GM18505 (cell line): ENCODE measurements around the gene EIF2S3.
A peak's percentile ranks its signal among the peaks of the same experiment; 100 is the strongest.

ENCODE experiments used
- ATAC-seq: cut with Tn5 transposase; IDR thresholded peaks from one replicate; pipeline ENCODE4 v1.9.1; 2021; ENCODE audit not compliant: unreplicated experiment
- POLR2A ChIP-seq: IDR thresholded peaks from 4 replicates; pipeline ENCODE4 v1.6.1; 2011; ENCODE audit warnings: borderline replicate concordance; ENCODE audit not compliant: insufficient read depth, insufficient read length; ENCODE audit errors: extremely low read depth

EIF2S3 gene

DNA sequence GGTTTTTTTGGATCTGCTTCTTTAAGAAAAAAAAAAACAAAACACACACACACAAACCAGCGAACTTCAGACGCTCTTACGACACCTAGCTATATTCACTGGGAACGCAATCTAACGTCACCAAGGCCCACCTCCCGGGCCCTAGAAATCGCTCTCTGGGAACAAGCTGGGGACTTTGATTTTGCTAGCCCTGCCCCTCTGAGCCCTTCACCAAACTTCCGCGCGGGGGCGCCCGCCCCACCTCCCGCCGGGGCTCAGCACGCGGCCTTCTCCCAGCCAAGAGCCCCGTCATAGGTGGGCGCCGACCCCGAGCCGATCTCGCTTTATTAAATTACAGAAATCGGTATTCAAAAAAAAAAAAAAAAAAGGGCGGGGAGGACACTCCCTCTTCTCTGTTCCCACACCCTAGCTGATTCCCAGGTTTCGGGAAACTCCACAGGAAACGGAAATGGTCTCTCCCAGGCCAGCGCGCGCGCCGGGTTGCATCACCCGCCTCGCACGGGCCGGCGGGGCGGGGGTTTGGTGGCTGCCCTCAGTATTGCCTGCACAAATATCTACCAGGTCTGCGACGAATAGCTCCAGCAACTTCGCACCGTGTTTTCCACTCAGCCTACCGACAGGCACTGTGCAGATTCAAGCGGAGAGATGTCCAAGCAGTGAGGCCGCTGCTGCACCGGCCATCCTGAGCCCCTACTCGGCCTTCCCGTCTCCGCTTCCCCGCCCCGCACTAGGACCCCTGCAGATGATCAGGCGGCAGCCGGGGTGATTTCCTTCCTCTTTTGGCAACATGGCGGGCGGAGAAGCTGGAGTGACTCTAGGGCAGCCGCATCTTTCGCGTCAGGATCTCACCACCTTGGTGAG is at the start of gene EIF2S3:
EIF2S3 (plus strand) TSS at position 775 of the 861 bp plus-strand sequence; CDS start at position 788, 13 bp downstream.
- ATAC-seq, result peak; percentile 91
- peak; percentile 94 for TF ChIP-seq POLR2A

GRCh38 chrX:24005028-24005427 is 49.7 kb upstream of the EIF2S3 start:
- ATAC-seq, result no peak
- TF ChIP-seq POLR2A, result no peak

GRCh38 chrX:24005867-24006266 is 48.9 kb upstream of the EIF2S3 start:
- no peak for TF ChIP-seq POLR2A
- ATAC-seq, result no peak

GRCh38 chrX:24012266-24012665 is 42.5 kb upstream of the EIF2S3 start:
- TF ChIP-seq POLR2A, result no peak
- no peak for ATAC-seq

DNA sequence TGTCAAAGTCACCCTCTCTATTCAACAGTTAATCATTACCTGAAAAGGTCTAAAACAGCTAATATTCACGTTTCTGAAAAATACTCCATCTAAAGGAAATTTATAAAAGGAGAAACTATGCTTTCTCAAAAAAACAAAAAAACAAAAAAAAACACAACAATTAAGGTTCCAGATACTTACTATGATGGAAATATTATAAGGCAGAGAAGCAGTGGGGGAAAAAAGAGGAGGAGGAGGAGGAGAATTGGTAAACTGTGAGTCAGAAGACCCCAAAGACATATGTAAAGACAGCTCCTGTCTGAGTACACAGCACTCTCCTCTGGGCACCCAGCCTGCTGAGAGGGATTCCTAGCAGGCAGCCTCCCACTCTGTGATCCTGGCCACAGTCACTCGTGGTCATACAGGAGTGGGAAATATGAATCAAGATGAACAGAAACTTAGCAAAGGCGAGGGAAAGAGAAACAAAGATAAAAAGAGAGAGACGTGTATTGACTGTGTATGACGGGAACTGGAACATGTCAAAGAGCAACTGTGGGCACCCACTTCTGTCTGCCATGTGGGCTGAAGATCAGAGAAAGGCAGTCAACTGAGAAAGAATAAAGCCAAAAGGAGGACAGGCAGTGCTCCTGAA is 40.3 kb upstream of the EIF2S3 start:
- TF ChIP-seq POLR2A, result no peak
- ATAC-seq, result peak; percentile 73

DNA sequence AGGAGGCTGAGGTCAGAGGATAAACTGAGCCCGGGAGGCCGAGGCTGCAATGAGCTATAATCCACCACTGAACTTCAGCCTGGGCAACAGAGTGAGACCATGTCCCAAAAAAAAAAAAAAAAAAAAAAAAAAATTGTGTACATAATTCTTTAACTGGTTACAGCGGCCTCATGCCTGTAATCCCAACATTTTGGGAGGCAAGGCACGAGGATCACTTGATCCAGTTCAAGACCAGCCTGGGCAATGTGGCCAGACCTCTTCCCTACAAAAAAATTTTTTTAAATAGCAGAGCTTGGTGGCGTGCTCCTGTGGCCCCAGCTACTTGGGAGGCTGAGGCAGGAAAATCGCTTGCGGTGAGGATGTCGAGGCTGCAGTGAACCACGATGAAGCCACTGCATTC is 37.1 kb upstream of the EIF2S3 start:
- no peak for TF ChIP-seq POLR2A
- ATAC-seq, result no peak

DNA sequence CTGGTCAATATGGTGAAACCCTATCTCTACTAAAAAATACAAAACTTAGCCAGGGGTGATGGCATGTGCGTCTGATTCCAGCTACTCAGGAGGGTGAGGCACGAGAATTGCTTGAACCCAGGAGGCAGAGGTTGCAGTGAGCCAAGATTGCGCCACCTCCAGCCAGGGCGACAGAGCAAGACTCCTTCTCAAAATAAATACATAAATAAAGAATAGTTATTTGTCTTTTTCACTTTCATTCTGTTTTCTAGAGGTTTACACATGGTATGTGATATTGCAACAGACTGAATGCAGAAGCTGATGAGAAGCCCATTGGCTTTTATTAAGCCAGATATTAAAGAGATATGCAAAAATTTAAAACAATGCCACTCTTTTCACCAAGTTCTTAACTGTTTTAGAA is 35.9 kb upstream of the EIF2S3 start:
- ATAC-seq, result no peak
- TF ChIP-seq POLR2A, result no peak

DNA sequence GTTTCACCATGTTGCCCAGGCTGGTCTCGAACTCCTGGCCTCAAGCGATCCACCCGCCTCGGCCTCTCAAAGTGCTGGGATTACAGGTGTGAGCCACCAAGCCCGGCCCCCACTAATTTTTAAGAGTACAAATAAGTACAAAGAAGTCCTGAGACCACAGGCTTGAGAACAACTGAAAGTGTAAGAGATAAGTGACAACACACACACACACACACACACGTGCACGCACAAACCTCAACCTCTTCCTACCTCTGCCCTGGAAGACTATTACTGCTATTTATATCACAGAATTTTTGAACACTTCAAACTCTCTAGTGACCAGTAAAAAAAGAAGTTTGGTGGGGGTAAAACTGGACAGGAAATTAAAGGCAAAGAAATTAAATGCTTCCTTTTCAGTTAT is 35.3 kb upstream of the EIF2S3 start:
- no peak for ATAC-seq
- TF ChIP-seq POLR2A, result no peak

DNA sequence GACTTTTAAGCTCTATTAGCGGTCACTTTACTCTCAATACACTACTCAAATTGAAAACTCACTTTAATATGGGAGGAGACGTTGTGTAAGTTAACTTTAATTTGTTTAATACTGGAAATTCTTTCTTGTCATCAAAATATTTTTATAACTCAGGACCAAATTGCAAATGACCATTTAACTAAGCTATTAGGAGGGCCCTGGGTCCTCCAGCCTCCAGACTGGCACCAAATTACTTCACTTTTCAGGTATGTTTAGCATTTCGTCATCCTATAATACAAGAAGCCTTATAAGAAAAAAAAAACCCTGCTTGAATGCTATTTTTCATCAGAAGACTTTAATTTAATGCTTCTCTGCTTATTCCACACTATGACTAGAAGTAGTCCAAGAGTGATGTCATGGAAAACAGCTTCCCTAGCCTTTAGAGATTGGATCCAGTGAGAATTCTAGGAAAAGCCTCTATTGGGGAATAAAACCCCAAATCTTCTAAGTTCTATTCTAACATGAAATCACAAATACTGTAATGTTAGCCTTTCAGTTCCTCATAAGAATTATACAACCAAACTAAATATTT is 34.4 kb upstream of the EIF2S3 start:
- no peak for ATAC-seq
- TF ChIP-seq POLR2A, result no peak

DNA sequence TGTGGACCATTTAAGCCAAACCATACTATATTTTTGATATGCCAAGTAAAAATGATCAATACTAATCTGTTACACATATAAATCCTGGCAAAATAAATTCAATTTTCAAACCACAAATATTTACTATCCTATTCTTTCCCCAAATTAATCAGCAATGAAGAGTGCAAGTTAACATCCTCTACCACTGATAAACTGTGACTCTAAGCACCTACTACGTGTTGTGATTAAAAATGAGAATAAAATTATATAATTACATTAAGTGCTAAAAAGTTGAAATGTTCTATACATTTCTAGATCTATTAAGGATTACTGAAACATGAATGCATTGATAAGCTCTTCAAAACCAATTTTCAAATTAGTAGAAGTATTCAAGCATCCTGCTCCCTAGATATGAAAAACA is 31.2 kb upstream of the EIF2S3 start:
- no peak for TF ChIP-seq POLR2A
- no peak for ATAC-seq

DNA sequence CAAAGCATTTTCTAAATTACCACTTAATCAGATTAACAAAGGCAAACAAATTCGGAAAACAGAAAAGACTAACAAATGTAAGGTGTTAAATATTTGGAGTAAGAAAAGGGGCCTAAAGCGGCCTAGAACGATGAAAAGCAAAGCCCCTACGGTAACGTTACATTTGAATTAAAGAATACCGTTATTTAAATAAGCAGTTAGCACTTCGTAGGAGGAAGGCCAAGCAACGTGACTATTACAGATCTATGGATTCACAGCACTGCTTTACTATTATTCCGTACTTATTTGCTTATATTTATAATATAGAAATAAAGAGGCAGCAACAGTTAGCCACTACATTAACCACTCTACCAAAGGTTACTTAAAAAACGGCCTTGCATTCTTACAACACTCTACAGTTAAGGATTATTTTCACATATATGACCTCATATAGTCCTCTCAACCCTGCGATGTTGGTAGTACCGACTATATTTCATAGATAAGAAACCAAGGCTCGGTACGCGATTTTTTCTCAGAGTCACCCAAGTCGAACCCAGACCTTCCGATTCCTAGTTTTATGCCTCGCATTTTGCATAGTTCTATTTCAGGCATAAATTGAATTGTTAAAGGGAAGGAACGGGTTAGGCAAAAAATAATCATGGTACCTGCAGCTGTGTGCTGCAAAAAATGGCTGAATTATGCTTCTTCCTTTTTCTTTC is 30.6 kb upstream of the EIF2S3 start:
- peak; percentile 1 for ATAC-seq
- no peak for TF ChIP-seq POLR2A

- ATAC-seq, result peak; percentile 87
- peak; percentile 90 for TF ChIP-seq POLR2A
Measured at GRCh38 chrX:24024819-24025740, 29.7 kb upstream of the EIF2S3 start.
